Type B pancreatic cell (in vitro differentiated cells): ENCODE measurements around the gene SPAG16. TPM values are rescaled to one million over a fixed set of nuclear protein-coding genes. Genes with fewer than 3 reads are reported as not detected.
"Not testable (repeated sequence)": the region's sequence is repeated elsewhere in the genome, so short reads cannot be mapped to it uniquely, and the experiment has no call there.

Experiments used
- DNase-seq: peaks from one replicate; pipeline ENCODE4 v3.0.0; 2021; ENCODE audit warnings: mixed read lengths; ENCODE audit not compliant: unreplicated experiment; ENCODE audit errors: extremely low spot score
- H3K27ac Mint-ChIP-seq: 2 replicates; pipeline ENCODE4 v1.8.0; 2021; ENCODE audit warnings: mild to moderate bottlenecking, mixed read lengths
- H3K27me3 Mint-ChIP-seq: 2 replicates; pipeline ENCODE4 v1.8.0; 2021; ENCODE audit warnings: mixed read lengths
- H3K36me3 Mint-ChIP-seq: 2 replicates; pipeline ENCODE4 v1.8.0; 2021; ENCODE audit warnings: mixed read lengths
- H3K4me1 Mint-ChIP-seq: one replicate; pipeline ENCODE4 v1.8.0; 2021; ENCODE audit warnings: mixed read lengths; ENCODE audit not compliant: unreplicated experiment
- H3K4me3 Mint-ChIP-seq: 2 replicates; pipeline ENCODE4 v1.8.0; 2021; ENCODE audit warnings: mild to moderate bottlenecking, mixed read lengths
- H3K9me3 Mint-ChIP-seq: 2 replicates; pipeline ENCODE4 v1.8.0; 2021; ENCODE audit warnings: mixed read lengths
- total RNA-seq: library from RNA; stranded (reverse); gene quantifications from 2 replicates; pipeline ENCODE4 v1.2.1, GENCODE V29; 2021; ENCODE audit warnings: low replicate concordance
- TF ChIP-seq, protein P1 (sequence below): fragments of 200-600 bp; sonication (generic); conservative IDR thresholded peaks from 2 replicates; pipeline ENCODE4 v1.5.0; 2021; ENCODE audit warnings: antibody characterized with exemption, mild to moderate bottlenecking

The SPAG16 gene
- total RNA-seq, 1 donor from 2014 or later, result 54.8 TPM

- no peaks in the 10 kb centered on the region for H3K9me3 Mint-ChIP-seq
- no peaks in the 10 kb centered on the region for H3K4me1 Mint-ChIP-seq
- H3K4me3 Mint-ChIP-seq, result no peak overlapping the region
- no peaks in the 10 kb centered on the region for H3K27me3 Mint-ChIP-seq
- TF ChIP-seq, protein P1, sequence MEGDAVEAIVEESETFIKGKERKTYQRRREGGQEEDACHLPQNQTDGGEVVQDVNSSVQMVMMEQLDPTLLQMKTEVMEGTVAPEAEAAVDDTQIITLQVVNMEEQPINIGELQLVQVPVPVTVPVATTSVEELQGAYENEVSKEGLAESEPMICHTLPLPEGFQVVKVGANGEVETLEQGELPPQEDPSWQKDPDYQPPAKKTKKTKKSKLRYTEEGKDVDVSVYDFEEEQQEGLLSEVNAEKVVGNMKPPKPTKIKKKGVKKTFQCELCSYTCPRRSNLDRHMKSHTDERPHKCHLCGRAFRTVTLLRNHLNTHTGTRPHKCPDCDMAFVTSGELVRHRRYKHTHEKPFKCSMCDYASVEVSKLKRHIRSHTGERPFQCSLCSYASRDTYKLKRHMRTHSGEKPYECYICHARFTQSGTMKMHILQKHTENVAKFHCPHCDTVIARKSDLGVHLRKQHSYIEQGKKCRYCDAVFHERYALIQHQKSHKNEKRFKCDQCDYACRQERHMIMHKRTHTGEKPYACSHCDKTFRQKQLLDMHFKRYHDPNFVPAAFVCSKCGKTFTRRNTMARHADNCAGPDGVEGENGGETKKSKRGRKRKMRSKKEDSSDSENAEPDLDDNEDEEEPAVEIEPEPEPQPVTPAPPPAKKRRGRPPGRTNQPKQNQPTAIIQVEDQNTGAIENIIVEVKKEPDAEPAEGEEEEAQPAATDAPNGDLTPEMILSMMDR, result no peak
- H3K27ac Mint-ChIP-seq, result no peak overlapping the region
- H3K36me3 Mint-ChIP-seq, result no peaks in the 10 kb centered on the region
- no peak for DNase-seq
These were observed 12.3 kb upstream of the SPAG16 start for GRCh38 chr2:213271947-213272346.

GRCh38 chr2:213274143-213274542, 10.1 kb upstream of the SPAG16 start:
- H3K4me3 Mint-ChIP-seq, result no peak overlapping the region
- H3K9me3 Mint-ChIP-seq, result peaks cover 4% of the 10 kb centered on the region
- H3K36me3 Mint-ChIP-seq, result peaks cover 7% of the 10 kb centered on the region
- TF ChIP-seq, protein P1, result no peak
- H3K27ac Mint-ChIP-seq, result no peak overlapping the region
- DNase-seq, result no peak
- H3K27me3 Mint-ChIP-seq, result no peaks in the 10 kb centered on the region
- H3K4me1 Mint-ChIP-seq, result no peaks in the 10 kb centered on the region

DNA sequence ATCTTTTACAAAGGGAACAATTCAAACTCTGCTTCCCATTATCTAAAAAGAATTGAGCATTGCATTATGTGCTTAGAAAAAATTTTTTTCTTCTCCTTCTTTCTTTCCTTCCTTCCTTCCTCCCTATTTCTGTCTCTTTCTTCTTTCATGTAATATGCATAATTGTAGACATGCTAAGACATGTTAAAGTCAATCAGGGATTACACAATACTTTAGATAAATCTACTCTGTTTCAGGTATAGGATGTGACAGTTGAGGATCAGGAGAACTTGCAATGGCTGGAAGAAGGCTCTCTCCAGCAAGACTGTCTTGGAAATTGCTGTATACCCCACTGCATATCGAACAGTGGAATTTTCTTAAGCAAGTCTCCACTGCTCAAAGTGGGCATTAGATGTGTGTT, 9.0 kb upstream of the SPAG16 start:
- TF ChIP-seq, protein P1, result no peak
- no peak overlapping the region for H3K4me3 Mint-ChIP-seq
- no peaks in the 10 kb centered on the region for H3K4me1 Mint-ChIP-seq
- peaks cover 9% of the 10 kb centered on the region for H3K36me3 Mint-ChIP-seq
- H3K9me3 Mint-ChIP-seq, result peaks cover 6% of the 10 kb centered on the region
- H3K27ac Mint-ChIP-seq, result no peak overlapping the region
- DNase-seq, result no peak
- no peaks in the 10 kb centered on the region for H3K27me3 Mint-ChIP-seq

- H3K27me3 Mint-ChIP-seq, H3K4me1 Mint-ChIP-seq, H3K36me3 Mint-ChIP-seq, H3K27ac Mint-ChIP-seq, H3K4me3 Mint-ChIP-seq, DNase-seq, H3K9me3 Mint-ChIP-seq: not testable (repeated sequence)
These were observed 7.1 kb upstream of the SPAG16 start for GRCh38 chr2:213277134-213277533.

DNA sequence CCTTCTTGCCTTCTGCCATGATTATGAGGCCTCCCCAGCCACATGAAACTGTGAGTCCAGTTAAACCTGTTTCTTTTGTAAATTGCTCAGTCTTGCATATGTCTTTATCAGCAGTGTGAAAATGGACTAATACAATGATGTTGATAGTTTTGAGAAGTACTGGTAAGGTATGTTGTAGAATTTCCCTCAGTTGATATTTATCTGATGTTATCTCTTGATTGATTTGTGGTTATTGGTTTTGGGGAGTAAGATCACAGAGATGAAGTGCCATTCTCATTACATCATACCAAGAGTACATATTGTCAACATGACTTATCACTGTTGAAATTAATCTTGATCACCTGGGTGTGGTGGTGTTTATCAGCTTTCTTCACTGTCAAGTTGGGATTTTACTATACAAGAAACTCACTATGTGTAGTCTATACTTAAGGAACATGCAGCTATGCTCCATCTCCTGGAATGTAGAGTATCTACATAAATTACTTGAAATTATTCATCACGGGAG, 5.1 kb upstream of the SPAG16 start:
- peaks cover 6% of the 10 kb centered on the region for H3K9me3 Mint-ChIP-seq

GRCh38 chr2:213279971-213280370, 4.3 kb upstream of the SPAG16 start:
- Mint-ChIP-seq H3K4me3 (peak overlapping the region; percentile 11), H3K36me3 (peaks cover 9% of the 10 kb centered on the region), H3K27me3 (no peaks in the 10 kb centered on the region), H3K27ac (peak overlapping the region; percentile 93), H3K9me3 (peaks cover 6% of the 10 kb centered on the region), H3K4me1 (peaks cover 5% of the 10 kb centered on the region)
- TF ChIP-seq, protein P1, result no peak
- no peak for DNase-seq

More for the DNA sequence above, 5.1 kb upstream of the SPAG16 start:
- Mint-ChIP-seq H3K4me3 (peak overlapping the region; percentile 74), H3K27me3 (no peaks in the 10 kb centered on the region), H3K36me3 (peaks cover 9% of the 10 kb centered on the region), H3K4me1 (peaks cover 5% of the 10 kb centered on the region), H3K27ac (peak overlapping the region; percentile 93)
- TF ChIP-seq, protein P1, result no peak
- no peak for DNase-seq
